Right renal cortex interstitium (tissue), 3 donors: ENCODE measurements around the gene FGF12. TPM values are rescaled to one million over a fixed set of nuclear protein-coding genes. Genes with fewer than 3 reads are reported as not detected.
A peak's percentile ranks its signal among the peaks of the same experiment; 100 is the strongest.

ENCODE experiments used
- DNase-seq, 3 donors: peaks; one replicate each; pipeline ENCODE4 v3.0.0-alpha.2; 2013; ENCODE audit warnings: low read depth in 3 of 3, low spot score in 2 of 3
- polyA plus RNA-seq, 3 donors: library from polyadenylated mRNA; unstranded; fragments of 120-200 nt; gene quantifications; one replicate each; pipeline ENCODE4 v1.2.1, GENCODE V29; 2013; ENCODE audit not compliant: insufficient read length in 3 of 3

The FGF12 gene
- polyA plus RNA-seq, 3 donors = 7.5 to 9.8 (median 8.6) TPM

DNA sequence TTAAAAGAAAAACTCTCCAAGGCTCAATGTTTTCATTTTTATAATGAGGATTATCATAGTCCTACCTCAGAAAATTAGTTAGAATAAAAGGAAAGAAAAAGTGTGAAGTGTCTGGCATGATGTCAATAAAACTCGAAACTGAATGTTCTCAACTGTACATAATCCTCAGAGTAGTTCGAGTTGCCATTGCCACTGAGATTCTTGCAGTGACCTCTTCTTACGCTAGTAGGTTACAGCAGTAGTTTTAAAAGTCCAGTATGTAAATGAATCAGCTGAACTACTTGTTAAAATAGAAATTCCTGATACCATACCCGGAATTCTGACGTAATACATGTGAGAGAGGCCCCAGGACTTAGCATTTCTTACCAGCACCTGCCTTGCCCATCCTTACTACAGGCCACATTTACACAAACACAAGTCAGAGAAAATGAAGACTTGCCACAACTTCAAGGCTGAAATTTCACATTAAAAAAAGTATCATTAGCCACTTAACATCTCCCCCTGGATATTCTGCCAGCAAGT, 502.6 kb downstream of the FGF12 start:
- DNase-seq = no peak

GRCh38 chr3:192223815-192224214, 503.5 kb downstream of the FGF12 start:
- DNase-seq = no peak

GRCh38 chr3:192220915-192221314, 506.4 kb downstream of the FGF12 start:
- DNase-seq = no peak

DNA sequence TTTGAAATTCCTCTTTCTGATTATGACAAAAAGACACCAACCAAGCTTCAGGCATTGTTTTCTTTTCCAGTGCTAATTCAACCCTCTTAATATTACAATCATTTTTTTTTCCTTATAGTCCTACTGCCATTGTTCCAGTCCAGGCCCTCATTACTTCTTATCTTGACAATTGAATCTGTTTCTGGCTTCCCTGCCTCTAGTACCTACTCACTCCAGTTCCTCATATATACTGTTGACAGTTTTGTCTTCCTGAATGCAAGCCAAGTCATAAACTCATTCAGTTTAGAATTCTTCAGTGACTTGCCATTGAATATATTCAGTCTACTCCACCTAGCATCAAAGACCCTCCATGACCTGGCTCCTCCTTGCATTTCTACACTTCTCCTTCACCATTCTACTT, 507.4 kb downstream of the FGF12 start:
- no peak for DNase-seq

DNA sequence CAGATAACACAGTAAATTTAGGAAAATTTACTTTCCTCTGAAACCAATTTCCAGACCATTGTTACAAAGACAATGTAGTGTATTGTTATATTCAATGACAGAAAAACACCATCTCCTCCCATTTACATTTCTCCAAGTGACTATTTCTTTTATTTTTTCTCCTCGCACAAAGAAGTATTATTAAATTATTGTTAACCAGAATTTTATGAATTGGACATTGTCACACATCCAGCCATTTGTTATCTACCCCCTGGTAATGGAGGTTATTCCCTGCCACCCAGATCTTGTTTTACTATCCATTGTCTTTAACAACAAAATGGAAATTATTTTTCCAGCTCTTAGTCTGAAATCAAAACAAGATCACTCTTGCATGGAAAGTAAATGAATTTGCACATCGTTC, 511.3 kb downstream of the FGF12 start:
- no peak for DNase-seq

GRCh38 chr3:192212979-192213378, 514.4 kb downstream of the FGF12 start:
- no peak for DNase-seq

GRCh38 chr3:192212335-192212734, 515.0 kb downstream of the FGF12 start:
- no peak for DNase-seq

DNA sequence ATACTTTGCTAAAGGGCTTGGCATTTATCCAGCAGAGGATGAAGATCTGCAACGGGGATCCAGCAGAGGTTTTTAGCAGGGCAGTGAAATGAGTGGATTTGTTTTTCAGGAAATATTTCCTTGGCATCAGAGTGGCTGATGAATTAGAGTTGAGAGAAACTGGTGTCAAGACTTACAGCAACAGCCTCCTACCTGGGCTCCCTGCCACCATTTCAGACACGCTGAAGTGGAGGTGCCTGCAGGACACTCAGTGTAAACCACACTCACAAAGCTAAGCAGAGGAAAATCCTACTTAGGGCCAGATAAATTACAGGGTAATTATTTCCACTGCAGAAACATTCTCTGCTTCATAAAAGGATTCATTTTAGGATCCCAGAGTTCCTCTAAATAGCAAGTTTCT, 519.7 kb downstream of the FGF12 start:
- no peak for DNase-seq

DNA sequence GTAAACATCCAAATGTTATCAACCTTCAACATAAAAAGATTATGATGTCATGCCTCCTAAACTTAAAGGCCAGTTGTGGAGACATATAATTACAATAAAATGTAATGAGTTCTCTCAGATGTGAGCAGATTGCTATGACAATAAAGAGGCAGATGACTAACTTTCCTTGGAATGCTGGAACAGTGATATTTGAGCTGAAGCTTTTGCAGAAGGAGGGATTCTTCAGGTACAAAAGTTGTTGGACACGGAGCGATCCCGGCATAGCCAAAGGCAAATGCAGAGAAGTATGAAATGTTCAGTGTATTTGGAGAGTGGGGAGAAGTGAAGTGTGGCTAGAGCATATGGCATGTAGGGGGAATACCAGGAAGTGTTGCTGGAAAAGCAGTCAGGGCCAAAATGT, 520.1 kb downstream of the FGF12 start:
- no peak for DNase-seq

GRCh38 chr3:192194085-192194484, 533.3 kb downstream of the FGF12 start:
- DNase-seq = no peak

- peak in 1 of 3 donors; percentile 13 for DNase-seq
Observed at GRCh38 chr3:192188218-192188835, 539.0 kb downstream of the FGF12 start.

DNA sequence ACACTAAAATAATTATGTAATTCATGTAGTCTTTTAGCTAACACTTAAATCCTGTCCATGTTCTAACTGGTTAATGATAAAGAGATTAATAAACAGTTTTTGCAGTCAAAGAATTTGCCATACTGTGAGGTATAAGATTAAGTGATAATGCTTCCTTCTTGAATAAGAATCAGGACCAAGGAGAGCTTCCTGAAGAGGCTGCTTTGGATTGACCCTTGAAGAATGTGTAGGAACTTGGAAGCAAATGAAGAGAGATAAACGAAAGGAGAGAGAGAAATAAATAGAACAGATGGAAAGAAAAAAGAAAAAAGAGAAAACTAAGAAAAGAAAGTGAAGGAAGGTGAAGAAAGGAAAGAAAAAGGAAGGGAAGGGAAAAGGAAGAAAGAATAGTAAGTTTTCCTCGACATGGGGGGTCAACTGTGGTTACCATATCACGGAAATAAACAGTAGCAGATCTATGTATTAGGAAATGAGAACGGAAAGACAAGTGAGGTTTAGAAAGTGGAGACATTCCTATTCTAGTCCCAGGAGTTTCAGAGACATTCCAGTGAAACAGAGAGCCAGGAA, 539.8 kb downstream of the FGF12 start:
- no peak for DNase-seq

GRCh38 chr3:192186498-192186897, 540.8 kb downstream of the FGF12 start:
- no peak for DNase-seq

DNA sequence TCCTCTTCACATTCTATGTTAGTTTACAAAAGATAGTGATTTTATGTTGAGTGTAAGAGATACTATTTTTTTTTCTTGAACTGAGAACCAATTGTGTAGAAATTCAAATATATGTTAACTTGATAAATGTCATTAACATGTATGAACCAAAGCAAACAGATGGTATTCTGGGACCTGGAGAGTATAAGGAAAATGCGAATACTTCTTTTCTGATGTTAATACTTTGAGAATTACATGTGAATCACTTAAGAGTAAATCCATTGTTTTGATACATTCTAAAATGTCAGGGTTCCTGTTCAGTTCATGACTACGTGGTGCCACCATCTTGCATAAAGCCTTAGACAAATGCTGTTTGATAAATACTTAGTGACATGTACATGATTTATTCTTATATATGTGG, 541.3 kb downstream of the FGF12 start:
- DNase-seq = no peak

DNA sequence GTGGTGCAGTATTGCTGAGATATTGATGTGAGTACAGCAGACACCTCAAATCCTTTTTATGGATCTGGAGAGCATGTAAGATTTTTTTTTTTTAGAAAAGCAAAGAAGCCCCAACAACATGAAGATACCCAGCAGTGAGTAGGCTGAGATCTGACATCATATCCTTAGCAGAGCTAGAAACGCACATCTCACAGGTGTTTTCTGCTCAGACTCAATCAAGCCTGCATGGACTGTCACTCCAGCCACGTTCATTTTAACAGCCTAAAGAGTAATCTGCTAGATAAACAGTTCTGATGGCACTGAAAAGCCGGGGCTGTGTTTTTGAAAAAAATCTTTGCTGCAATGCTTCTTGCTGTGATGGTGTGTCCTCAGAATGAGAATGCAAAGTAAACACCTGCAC, 544.2 kb downstream of the FGF12 start:
- no peak for DNase-seq

GRCh38 chr3:192181151-192181550, 546.2 kb downstream of the FGF12 start:
- no peak for DNase-seq

DNA sequence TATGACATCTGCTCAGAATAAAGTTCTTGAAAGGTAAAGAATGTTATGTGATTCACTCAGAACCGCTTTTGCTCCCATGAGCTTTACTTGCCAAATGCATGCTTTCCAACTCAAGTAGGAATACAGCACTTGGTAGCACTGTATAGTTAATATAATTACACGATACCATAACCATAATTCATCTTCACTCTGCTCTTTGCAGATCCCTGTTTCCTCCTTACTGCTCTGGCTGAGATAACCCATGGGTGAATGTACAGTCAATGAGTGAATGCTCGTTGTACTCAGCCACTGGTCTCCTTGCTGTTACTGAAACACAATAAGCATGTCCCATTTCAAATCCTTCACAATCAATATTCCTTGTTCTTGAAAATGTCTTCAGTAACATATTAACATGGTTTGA, 550.0 kb downstream of the FGF12 start:
- no peak for DNase-seq

DNA sequence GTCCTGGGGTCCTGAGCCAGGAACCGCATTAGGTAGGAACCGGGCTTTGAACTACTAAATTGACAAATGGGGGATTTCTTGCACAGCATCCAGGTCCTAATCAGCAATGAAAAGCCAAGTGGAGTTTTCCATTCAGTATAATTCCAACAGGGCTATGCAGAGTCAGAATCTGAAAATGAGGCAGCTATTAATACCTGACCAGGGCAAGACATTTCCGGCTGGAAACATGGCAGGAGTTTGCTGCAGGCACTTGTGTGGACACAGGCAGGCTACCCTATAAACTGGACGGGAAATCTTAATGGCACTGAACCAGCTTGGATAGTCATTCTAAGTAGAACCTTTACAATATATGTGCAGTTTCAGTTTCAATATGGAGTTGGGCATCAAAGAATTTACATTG, 553.1 kb downstream of the FGF12 start:
- no peak for DNase-seq

GRCh38 chr3:192171213-192171612, 556.1 kb downstream of the FGF12 start:
- DNase-seq = no peak

DNA sequence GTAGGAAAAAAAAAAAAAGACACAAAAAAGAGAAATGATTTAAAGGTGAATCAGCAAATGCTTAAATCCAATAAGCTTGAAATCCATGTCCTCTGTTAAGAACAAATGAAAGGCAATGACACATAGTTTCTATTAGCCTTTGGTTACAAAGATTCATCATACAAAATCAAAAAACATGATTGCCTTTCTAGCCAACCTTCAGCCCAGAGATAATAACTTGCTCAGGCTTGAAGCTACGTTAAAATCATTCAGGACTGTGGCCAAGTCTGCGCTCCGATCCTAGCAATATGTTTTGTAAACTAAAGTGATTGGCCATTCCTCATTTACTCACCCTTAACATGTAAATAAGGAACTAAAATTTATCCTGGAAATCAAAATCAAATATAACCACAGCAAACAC, 556.7 kb downstream of the FGF12 start:
- DNase-seq = no peak

GRCh38 chr3:192170031-192170430, 557.3 kb downstream of the FGF12 start:
- DNase-seq = no peak

DNA sequence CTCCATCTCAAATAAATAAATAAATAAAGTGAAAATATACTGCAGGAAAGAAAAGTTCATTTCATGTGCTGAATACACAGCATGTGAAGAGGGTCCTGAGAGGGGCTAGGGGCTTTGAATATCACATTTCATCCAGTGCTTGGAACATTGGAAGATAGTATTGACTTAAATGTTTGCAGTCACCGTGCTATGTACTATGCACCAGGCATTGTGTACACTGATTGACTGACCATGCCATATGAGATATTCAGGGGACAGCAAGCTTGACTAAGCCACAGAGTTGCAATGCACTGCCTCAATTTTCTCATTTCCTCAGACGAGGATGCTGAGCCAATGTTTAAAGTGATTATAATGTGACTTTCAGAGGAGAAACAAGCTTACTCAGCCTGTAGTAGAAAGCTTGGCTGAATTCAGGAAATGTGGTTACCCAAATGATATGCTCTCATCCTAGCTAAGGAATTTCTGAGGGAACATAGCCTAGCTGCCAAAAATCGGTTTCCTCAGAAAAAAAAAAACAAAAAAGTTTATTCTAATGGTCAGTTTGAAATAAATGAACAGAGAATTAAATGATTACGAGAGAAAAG, 557.9 kb downstream of the FGF12 start:
- no peak for DNase-seq
